NCI-H2196 (cell line): Measurements from ENCODE around the gene RIN3.
"Not testable (repeated sequence)": the region's sequence is repeated elsewhere in the genome, so short reads cannot be mapped to it uniquely, and the experiment has no call there.

Experiments
- DNase-seq: peaks from one replicate; lab custom pipeline; 2025; ENCODE audit not compliant: unreplicated experiment; lab: John Stamatoyannopoulos, UW

The RIN3 gene

GRCh38 chr14:92659765-92660561 lies 146.4 kb downstream of the RIN3 start:
- no peak for DNase-seq

GRCh38 chr14:92660571-92660970 lies 147.0 kb downstream of the RIN3 start:
- DNase-seq: no peak

- no peak for DNase-seq
Measured at GRCh38 chr14:92663049-92663448, 149.5 kb downstream of the RIN3 start.

- no peak for DNase-seq
Measured at GRCh38 chr14:92665661-92666110, 152.1 kb downstream of the RIN3 start.

- no peak for DNase-seq
Measured at GRCh38 chr14:92666251-92666650, 152.7 kb downstream of the RIN3 start.

- DNase-seq: no peak
Measured at GRCh38 chr14:92668276-92668973, 154.8 kb downstream of the RIN3 start.

- DNase-seq: no peak
Measured at GRCh38 chr14:92670160-92670559, 156.6 kb downstream of the RIN3 start.

GRCh38 chr14:92670643-92671366 lies 157.2 kb downstream of the RIN3 start:
- DNase-seq: no peak

GRCh38 chr14:92673601-92674150 lies 160.1 kb downstream of the RIN3 start:
- DNase-seq: no peak

- DNase-seq: no peak
Measured at GRCh38 chr14:92675421-92675820, 161.8 kb downstream of the RIN3 start.

- DNase-seq: no peak
Measured at GRCh38 chr14:92675976-92676375, 162.4 kb downstream of the RIN3 start.

GRCh38 chr14:92676403-92677086 lies 163.0 kb downstream of the RIN3 start:
- no peak for DNase-seq

GRCh38 chr14:92677087-92677668 lies 163.6 kb downstream of the RIN3 start:
- DNase-seq: no peak

GRCh38 chr14:92677955-92678354 lies 164.4 kb downstream of the RIN3 start:
- no peak for DNase-seq

- DNase-seq: no peak
Measured at GRCh38 chr14:92678766-92679165, 165.2 kb downstream of the RIN3 start.

- no peak for DNase-seq
Measured at GRCh38 chr14:92679246-92679645, 165.7 kb downstream of the RIN3 start.

GRCh38 chr14:92680330-92680729 lies 166.7 kb downstream of the RIN3 start:
- DNase-seq: not testable (repeated sequence)

GRCh38 chr14:92680781-92681650 lies 167.4 kb downstream of the RIN3 start:
- DNase-seq: no peak

GRCh38 chr14:92683041-92683440 lies 169.5 kb downstream of the RIN3 start:
- no peak for DNase-seq
